Measurements from ENCODE around the gene LPXN. TPM values are rescaled to one million over a fixed set of nuclear protein-coding genes. Genes with fewer than 3 reads are reported as not detected.

The LPXN gene
- total RNA-seq, 1 donor from 2014 or later, result 2.4 TPM

Other genes starting within 250 kb of the LPXN start
- not detected in 2 replicates for gene OR5B17, start 216.8 kb downstream of the LPXN start, total RNA-seq
- gene OR5B3, start 169.0 kb downstream of the LPXN start, total RNA-seq, result not detected in 2 replicates
- gene OR5B2, start 147.7 kb downstream of the LPXN start, total RNA-seq, result not detected in 2 replicates
- gene OR5B12, start 133.6 kb downstream of the LPXN start, total RNA-seq, result not detected in 2 replicates
- gene OR5B21, start 67.8 kb downstream of the LPXN start, total RNA-seq, result not detected in 2 replicates
- gene ZFP91, start 3.2 kb upstream of the LPXN start, total RNA-seq, result 35.2 and 35.3 TPM in 2 replicates
- gene CNTF, start 46.8 kb upstream of the LPXN start, total RNA-seq, result 1.2 and 1.3 TPM in 2 replicates
- not detected in 2 replicates for gene GLYAT, start 156.1 kb upstream of the LPXN start, total RNA-seq